ENCODE results near the gene OSGEPL1.
"Not testable (repeated sequence)": the region's sequence is repeated elsewhere in the genome, so short reads cannot be mapped to it uniquely, and the experiment has no call there.

Gene OSGEPL1

DNA sequence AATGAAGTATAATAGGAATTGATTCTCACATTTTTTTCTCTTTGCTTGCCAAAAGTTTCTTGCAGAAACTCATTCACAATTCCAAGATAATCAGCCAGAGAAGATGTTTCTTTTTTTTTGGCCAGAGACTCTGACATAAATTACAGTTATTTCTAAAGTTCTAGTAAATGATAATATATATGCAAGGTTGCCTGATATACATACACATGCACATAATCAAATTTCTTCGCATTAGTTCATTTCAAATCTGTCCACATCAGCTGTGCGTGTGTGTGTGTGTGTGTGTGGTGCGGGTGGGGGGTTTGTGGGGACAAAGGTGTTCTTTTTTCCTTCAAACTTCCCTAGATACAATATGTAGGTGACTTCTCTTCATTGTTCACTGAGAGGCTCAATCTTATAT lies 33.2 kb downstream of the OSGEPL1 start:
- no peak for DNase-seq

DNA sequence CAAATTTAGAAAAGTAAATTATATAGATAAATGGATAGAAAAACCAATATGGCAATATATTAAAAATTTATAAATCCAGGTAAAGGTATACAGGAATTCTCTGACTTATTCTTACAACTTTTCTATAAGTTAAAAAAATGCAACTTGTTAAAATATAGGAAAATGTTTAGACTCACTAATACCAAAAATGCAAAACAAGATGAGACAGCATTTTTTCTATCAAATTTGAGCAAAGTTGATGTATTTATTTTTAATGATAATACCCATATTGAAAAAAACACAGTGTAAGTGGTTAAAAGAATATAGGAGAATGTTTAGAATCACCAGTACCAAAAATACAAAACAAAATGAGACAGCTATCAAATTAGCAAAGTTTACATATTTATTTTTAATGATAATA lies 35.7 kb downstream of the OSGEPL1 start:
- DNase-seq = no peak

DNA sequence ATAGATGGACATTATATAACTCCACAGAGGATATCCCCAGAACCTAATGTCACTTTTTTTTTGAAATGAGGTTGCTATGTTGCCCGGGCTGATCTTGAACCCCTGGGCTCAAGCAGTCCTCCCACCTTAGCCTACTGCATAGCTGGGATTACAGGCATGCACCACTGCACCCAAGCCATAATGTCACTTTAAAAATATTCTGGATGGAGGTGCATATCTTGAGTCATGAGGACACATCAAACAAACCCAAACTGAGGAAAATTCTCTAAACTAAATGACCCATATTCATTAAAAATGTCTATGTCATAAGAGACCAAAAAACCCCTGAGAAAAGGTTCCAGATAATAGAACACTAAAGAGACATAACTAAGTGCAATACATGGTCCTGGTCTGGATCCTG lies 36.3 kb downstream of the OSGEPL1 start:
- DNase-seq = no peak

DNA sequence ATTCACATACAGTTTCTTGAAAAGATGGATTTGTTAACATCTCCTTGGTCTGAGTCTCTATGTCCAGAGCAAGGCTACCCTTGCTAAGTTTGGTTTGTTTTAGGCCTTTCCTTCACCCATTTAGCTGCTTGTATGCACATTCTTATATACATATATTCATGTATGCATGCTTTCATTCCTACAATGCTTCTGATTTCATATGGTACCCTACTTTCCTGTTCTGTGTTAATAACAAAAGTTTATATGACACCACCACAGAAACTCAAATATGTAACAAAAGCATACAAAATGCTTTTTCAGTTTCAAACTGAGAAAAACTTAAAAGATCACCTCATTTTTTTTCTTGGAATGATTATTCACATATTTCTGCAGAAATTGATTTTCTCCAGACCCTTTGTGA lies 39.4 kb downstream of the OSGEPL1 start:
- no peak for DNase-seq

DNA sequence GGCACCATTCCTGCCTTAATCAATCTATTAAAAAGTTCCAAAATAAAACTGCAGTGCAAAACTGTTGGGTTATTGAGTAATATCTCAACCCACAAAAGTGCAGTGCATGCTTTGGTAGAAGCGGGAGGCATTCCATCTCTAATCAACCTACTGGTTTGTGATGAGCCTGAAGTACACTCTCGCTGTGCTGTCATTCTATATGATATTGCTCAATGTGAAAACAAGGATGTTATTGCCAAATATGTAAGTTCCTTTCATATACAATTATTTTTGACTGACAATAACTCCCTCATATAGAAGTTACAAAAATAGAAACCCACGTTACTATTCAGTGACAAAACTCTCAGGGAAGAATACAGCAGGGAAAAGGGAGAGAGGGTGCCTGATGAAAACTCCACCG lies 43.0 kb downstream of the OSGEPL1 start:
- DNase-seq = no peak

DNA sequence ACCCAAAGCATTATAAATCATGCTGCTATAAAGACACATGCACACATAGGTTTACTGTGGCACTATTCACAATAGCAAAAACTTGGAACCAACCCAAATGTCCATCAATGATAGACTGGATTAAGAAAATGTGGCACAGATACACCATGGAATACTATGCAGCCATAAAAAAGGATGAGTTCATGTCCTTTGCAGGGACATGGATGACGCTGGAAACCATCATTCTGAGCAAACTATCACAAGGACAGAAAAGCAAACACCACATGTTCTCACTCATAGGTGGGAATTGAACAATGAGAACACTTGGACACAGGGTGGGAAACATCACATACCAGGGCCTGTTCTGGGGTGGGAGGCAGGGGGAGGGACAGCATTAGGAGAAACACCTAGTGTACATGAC lies 45.0 kb downstream of the OSGEPL1 start:
- not testable (repeated sequence) for DNase-seq

DNA sequence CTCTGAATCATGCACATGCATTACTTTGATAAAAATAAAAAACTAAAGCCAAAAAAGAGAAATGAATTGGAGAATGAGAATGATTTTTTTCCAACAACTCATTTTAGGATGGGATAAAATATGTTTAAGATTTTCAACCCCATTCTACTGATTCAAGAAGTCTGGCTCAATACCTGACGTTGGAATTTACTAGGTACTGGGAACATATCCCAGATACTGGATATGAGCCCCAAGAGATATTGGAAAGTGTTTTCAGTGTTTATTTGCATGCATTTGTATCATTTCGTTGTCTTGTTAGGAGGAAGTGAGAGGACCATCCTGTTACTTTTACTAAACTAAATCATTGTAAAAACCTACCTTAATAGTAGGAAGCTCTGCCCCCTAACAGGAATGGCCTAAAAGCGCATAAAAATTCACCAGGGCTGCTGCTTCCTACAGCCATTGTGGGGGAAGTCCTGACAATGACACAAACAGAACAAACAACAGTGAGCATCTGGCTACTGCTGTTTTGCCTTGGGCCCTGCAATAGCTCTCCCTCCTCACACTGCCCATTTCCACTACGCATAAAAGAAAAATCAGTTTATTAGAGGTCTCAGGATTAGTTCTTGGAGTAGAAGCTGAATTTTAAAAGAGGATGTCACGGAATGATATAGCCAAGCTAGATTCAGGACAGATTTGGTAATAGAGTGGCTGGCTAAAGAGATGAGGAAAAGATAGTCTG lies 52.9 kb downstream of the OSGEPL1 start:
- no peak for DNase-seq

DNA sequence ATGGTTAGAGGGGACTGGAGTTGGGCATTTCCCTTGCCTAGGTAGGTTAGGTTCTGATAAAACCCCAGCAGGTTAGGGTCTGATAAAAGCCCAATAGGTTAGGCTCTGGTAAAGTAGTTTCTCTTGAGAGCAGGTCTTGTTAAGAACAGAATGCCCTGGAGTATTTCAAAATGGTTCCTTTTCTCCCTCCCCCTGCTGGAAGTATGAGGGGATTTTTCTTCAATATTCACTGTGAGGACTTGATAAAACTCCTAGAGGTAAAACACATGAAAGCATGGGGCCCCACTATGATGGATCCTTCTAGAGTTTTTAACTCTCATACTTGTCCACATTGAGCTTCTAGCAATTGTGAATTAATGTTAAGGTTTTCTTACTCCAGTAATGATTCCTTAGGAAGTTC lies 60.5 kb downstream of the OSGEPL1 start:
- DNase-seq = no peak

DNA sequence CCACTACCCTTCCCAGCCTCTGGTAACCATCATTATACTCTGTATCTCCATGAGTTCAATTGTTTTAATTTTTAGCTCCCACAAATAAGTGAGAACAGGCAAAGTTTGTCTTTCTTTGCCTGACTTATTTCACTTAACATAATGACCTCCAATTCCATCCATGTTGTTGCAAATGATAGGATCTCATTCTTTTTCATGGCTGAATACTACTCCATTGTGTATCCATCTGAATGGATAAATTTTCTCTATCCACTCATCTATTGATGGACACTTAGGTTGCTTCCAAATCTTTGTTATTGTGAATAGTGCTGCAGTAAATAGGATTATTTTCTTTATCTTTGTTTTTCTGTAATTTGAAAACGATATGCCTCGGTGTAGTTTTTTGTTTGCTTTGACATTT lies 61.9 kb downstream of the OSGEPL1 start:
- DNase-seq = no peak

DNA sequence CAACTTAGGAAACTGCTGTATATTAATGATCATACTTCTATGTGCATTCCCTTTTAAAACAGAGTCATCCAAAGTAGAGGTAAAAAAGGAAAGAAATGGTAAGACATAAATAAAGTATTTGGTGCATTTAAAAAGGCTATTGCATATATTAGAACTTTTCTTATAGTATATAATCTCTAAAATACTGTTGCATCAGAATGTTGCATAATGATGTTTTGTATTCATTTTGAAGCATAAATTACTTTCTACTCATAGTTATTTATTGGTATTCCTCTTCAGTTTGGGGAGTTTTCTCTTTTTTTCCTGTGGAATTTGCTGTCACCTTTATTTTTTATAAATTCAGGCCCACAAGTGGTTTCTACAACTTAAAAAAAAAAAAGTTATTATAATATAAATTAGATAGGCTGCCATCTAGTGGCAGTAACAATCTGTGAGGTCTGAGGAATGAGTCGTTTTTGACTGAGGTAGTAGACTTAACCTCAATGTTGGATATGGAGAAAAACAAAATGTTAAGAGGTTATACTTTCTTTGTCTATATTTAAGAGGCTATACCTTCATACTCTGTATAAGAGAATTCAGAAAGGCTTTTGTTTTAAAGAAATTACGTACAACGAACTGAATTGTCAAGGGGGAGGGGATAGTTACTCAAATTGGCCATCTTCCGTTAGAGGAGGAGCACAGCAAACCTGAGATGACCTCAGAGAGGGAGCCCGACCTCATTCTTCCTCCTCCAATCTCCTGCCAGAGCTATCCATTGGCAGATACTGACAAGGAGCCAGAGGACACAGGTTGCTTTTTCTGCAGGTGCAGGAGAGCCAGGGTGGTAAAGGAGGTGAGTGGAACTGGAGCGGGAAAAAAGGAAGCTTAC lies 64.3 kb downstream of the OSGEPL1 start:
- peak; percentile 6 for DNase-seq
